WTC11 (cell line): ENCODE results near the gene TFB2M.

ENCODE experiments used
- CREB1 ChIP-seq: sonication (generic); formaldehyde crosslinking; IDR thresholded peaks from 2 replicates; pipeline ENCODE4 v1.8.0; 2023; ENCODE audit warnings: mild to moderate bottlenecking, missing genetic modification reagents
- CREM ChIP-seq: sonication (generic); formaldehyde crosslinking; IDR thresholded peaks from 2 replicates; pipeline ENCODE4 v1.8.1; 2022; ENCODE audit warnings: mild to moderate bottlenecking, missing genetic modification reagents, moderate library complexity
- JUN ChIP-seq: sonication (generic); formaldehyde crosslinking; IDR thresholded peaks from 2 replicates; pipeline ENCODE4 v1.8.0; 2023; ENCODE audit warnings: mild to moderate bottlenecking, missing genetic modification reagents
- NFYB ChIP-seq: sonication (generic); formaldehyde crosslinking; conservative IDR thresholded peaks from 2 replicates; pipeline ENCODE4 v1.8.0; 2022; ENCODE audit warnings: low read depth, missing genetic modification reagents
- RELA ChIP-seq: sonication (generic); formaldehyde crosslinking; IDR thresholded peaks from 2 replicates; pipeline ENCODE4 v1.8.1; 2022; ENCODE audit warnings: missing genetic modification reagents, mild to moderate bottlenecking, borderline replicate concordance
- ZNF121 ChIP-seq: sonication (generic); formaldehyde crosslinking; IDR thresholded peaks from 2 replicates; pipeline ENCODE4 v1.8.0; 2023; ENCODE audit warnings: missing genetic modification reagents
- TF ChIP-seq, protein P1 (sequence below): fragments of 200-600 bp; IDR thresholded peaks from 2 replicates; pipeline ENCODE4 v1.8.0; 2022; ENCODE audit warnings: antibody characterized with exemption
- TF ChIP-seq, protein P2 (sequence below): sonication (generic); formaldehyde crosslinking; IDR thresholded peaks from 2 replicates; pipeline ENCODE4 v1.8.1; 2022; ENCODE audit warnings: mild to moderate bottlenecking, missing genetic modification reagents, moderate library complexity, borderline replicate concordance
- TF ChIP-seq, protein P3 (sequence below): sonication (generic); formaldehyde crosslinking; IDR thresholded peaks from 2 replicates; pipeline ENCODE4 v1.8.1; 2022; ENCODE audit warnings: missing genetic modification reagents, borderline replicate concordance

DNA sequence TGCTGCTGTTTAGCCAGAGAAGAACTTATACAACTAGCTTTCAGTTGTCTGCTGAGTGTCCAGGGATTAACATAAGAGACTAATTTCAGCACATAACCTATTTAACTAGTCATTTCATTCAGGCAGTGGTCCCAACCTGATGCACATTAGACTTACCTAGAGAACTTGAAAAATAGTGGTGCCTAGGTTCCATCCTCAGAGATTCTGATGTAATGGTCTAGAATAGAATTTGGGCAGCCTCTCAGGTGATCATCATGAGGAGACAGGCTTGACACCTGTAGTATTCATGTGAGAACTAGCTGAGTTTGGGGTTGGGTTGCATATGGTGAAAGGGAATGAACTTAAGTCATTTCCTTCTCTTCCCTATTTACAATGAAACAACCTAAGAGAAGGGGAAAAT lies 25.0 kb upstream of the TFB2M start:
- TF ChIP-seq, protein P1, sequence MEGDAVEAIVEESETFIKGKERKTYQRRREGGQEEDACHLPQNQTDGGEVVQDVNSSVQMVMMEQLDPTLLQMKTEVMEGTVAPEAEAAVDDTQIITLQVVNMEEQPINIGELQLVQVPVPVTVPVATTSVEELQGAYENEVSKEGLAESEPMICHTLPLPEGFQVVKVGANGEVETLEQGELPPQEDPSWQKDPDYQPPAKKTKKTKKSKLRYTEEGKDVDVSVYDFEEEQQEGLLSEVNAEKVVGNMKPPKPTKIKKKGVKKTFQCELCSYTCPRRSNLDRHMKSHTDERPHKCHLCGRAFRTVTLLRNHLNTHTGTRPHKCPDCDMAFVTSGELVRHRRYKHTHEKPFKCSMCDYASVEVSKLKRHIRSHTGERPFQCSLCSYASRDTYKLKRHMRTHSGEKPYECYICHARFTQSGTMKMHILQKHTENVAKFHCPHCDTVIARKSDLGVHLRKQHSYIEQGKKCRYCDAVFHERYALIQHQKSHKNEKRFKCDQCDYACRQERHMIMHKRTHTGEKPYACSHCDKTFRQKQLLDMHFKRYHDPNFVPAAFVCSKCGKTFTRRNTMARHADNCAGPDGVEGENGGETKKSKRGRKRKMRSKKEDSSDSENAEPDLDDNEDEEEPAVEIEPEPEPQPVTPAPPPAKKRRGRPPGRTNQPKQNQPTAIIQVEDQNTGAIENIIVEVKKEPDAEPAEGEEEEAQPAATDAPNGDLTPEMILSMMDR = no peak
- no peak for TF ChIP-seq ZNF121
- no peak for TF ChIP-seq NFYB (CRISPR knock-in tag)
- no peak for TF ChIP-seq CREB1 (CRISPR knock-in tag)
- TF ChIP-seq JUN (CRISPR knock-in tag) = no peak
- TF ChIP-seq, protein P2, sequence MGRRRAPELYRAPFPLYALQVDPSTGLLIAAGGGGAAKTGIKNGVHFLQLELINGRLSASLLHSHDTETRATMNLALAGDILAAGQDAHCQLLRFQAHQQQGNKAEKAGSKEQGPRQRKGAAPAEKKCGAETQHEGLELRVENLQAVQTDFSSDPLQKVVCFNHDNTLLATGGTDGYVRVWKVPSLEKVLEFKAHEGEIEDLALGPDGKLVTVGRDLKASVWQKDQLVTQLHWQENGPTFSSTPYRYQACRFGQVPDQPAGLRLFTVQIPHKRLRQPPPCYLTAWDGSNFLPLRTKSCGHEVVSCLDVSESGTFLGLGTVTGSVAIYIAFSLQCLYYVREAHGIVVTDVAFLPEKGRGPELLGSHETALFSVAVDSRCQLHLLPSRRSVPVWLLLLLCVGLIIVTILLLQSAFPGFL (CRISPR knock-in tag) = no peak
- TF ChIP-seq CREM = no peak
- TF ChIP-seq, protein P3, sequence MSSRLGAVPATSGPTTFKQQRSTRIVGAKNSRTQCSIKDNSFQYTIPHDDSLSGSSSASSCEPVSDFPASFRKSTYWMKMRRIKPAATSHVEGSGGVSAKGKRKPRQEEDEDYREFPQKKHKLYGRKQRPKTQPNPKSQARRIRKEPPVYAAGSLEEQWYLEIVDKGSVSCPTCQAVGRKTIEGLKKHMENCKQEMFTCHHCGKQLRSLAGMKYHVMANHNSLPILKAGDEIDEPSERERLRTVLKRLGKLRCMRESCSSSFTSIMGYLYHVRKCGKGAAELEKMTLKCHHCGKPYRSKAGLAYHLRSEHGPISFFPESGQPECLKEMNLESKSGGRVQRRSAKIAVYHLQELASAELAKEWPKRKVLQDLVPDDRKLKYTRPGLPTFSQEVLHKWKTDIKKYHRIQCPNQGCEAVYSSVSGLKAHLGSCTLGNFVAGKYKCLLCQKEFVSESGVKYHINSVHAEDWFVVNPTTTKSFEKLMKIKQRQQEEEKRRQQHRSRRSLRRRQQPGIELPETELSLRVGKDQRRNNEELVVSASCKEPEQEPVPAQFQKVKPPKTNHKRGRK = no peak
- TF ChIP-seq RELA (CRISPR knock-in tag) = no peak
